H9 (cell line): ENCODE results near the gene ZNF513. TPM values are rescaled to one million over a fixed set of nuclear protein-coding genes. Genes with fewer than 3 reads are reported as not detected.

Experiments
- DNase-seq: peaks from one replicate; pipeline ENCODE4 v3.0.0-alpha.2; 2017
- H2AFZ ChIP-seq: one replicate; pipeline ENCODE4 v1.6.1; 2013; ENCODE audit warnings: mild to moderate bottlenecking, low read length, control low read depth, moderate library complexity
- H2AK5ac ChIP-seq: 2 replicates; pipeline ENCODE4 v1.6.1; 2013; ENCODE audit warnings: low read length, control low read depth, mixed read lengths; ENCODE audit not compliant: insufficient read length
- H2BK120ac ChIP-seq: one replicate; pipeline ENCODE4 v1.6.1; 2013; ENCODE audit warnings: low read depth, mild to moderate bottlenecking, low read length, control low read depth, inconsistent platforms; ENCODE audit not compliant: poor library complexity, severe bottlenecking
- H2BK12ac ChIP-seq: 2 replicates; pipeline ENCODE4 v1.6.1; 2013; ENCODE audit warnings: low read length, control low read depth, mixed read lengths, low read depth; ENCODE audit not compliant: insufficient read length
- H2BK15ac ChIP-seq: 2 replicates; pipeline ENCODE4 v1.6.1; 2013; ENCODE audit warnings: low read depth, low read length, control low read depth
- H2BK20ac ChIP-seq: one replicate; pipeline ENCODE4 v1.6.1; 2013; ENCODE audit warnings: low read depth, mild to moderate bottlenecking, low read length, control low read depth, inconsistent platforms; ENCODE audit not compliant: poor library complexity, severe bottlenecking
- H2BK5ac ChIP-seq: 2 replicates; pipeline ENCODE4 v1.6.1; 2013; ENCODE audit warnings: low read length, control low read depth, mixed read lengths; ENCODE audit not compliant: insufficient read length
- H3K14ac ChIP-seq: 2 replicates; pipeline ENCODE4 v1.6.1; 2013; ENCODE audit warnings: low read length, control low read depth; ENCODE audit not compliant: insufficient read depth
- H3K18ac ChIP-seq: 2 replicates; pipeline ENCODE4 v1.6.1; 2013; ENCODE audit warnings: low read depth, mild to moderate bottlenecking, mixed read lengths, low read length, control low read depth; ENCODE audit not compliant: insufficient read length
- H3K23ac ChIP-seq: 2 replicates; pipeline ENCODE4 v1.6.1; 2013; ENCODE audit warnings: low read length, control low read depth, mixed read lengths, low read depth; ENCODE audit not compliant: insufficient read length
- H3K23me2 ChIP-seq: 2 replicates; pipeline ENCODE4 v1.6.1; 2013; ENCODE audit warnings: low read depth, mild to moderate bottlenecking, mixed read lengths, low read length, control low read depth; ENCODE audit not compliant: insufficient read length, poor library complexity, severe bottlenecking
- H3K27ac ChIP-seq: 2 replicates; pipeline ENCODE4 v1.5.1; 2013; ENCODE audit warnings: low read length, control low read depth, mixed read lengths, low read depth; ENCODE audit not compliant: insufficient read length
- H3K27me3 ChIP-seq: 2 replicates; pipeline ENCODE4 v1.6.1; 2013; ENCODE audit warnings: low read length, control low read depth, inconsistent platforms; ENCODE audit not compliant: insufficient read depth
- H3K4ac ChIP-seq: 2 replicates; pipeline ENCODE4 v1.6.1; 2013; ENCODE audit warnings: low read depth, mild to moderate bottlenecking, control low read depth, inconsistent platforms, low read length, moderate library complexity
- H3K4me1 ChIP-seq: 2 replicates; pipeline ENCODE4 v1.6.1; 2013; ENCODE audit warnings: low read length, control low read depth, inconsistent platforms; ENCODE audit not compliant: insufficient read depth
- H3K4me2 ChIP-seq: 2 replicates; pipeline ENCODE4 v1.6.1; 2013; ENCODE audit warnings: low read length, control low read depth, mixed read lengths; ENCODE audit not compliant: insufficient read length, insufficient read depth
- H3K56ac ChIP-seq: 2 replicates; pipeline ENCODE4 v1.6.1; 2013; ENCODE audit warnings: low read depth, mild to moderate bottlenecking, mixed read lengths, low read length, control low read depth; ENCODE audit not compliant: insufficient read length
- H3K79me1 ChIP-seq: 2 replicates; pipeline ENCODE4 v1.6.1; 2013; ENCODE audit warnings: low read depth, mild to moderate bottlenecking, moderate library complexity, low read length, control low read depth, inconsistent platforms; ENCODE audit not compliant: insufficient read depth, poor library complexity, severe bottlenecking
- H3K79me2 ChIP-seq: 2 replicates; pipeline ENCODE4 v1.6.1; 2013; ENCODE audit warnings: low read length, control low read depth, inconsistent platforms; ENCODE audit not compliant: insufficient read depth
- H3K9ac ChIP-seq: 2 replicates; pipeline ENCODE4 v1.6.1; 2013; ENCODE audit warnings: low read length, control low read depth, mixed read lengths; ENCODE audit not compliant: insufficient read length; ENCODE audit errors: extremely low read depth
- H3K9me3 ChIP-seq: one replicate; pipeline ENCODE4 v1.6.1; 2013; ENCODE audit warnings: low read depth, low read length, inconsistent platforms; ENCODE audit not compliant: control insufficient read depth
- H3T11ph ChIP-seq: one replicate; pipeline ENCODE4 v1.6.1; 2013; ENCODE audit warnings: mild to moderate bottlenecking, low read length, control low read depth, inconsistent platforms
- H4K20me1 ChIP-seq: one replicate; pipeline ENCODE4 v1.6.1; 2013; ENCODE audit not compliant: control insufficient read depth, insufficient read length, insufficient read depth
- H4K5ac ChIP-seq: 2 replicates; pipeline ENCODE4 v1.6.1; 2013; ENCODE audit warnings: low read depth, mild to moderate bottlenecking, mixed read lengths, low read length, control low read depth; ENCODE audit not compliant: insufficient read length
- H4K8ac ChIP-seq: replicated peaks from 2 replicates; pipeline ENCODE4 v1.6.1; 2013; ENCODE audit warnings: low read length, control low read depth, mixed read lengths, low read depth; ENCODE audit not compliant: insufficient read length
- H4K91ac ChIP-seq: 2 replicates; pipeline ENCODE4 v1.6.1; 2013; ENCODE audit warnings: low read depth, mild to moderate bottlenecking, moderate library complexity, mixed read lengths, low read length, control low read depth; ENCODE audit not compliant: insufficient read length
- H3K27ac Mint-ChIP-seq, 3 experiments: 2 replicates in 2 of 3; 3 replicates in 1 of 3; pipeline ENCODE4 v1.8.0; 2020 to 2021; ENCODE audit warnings: mixed read lengths in 3 of 3, mild to moderate bottlenecking in 1 of 3, moderate library complexity in 1 of 3
- H3K27me3 Mint-ChIP-seq: 2 replicates; pipeline ENCODE4 v1.8.0; 2021; ENCODE audit warnings: low read depth, mild to moderate bottlenecking, moderate library complexity, mixed read lengths
- H3K36me3 Mint-ChIP-seq, 3 experiments: 2 replicates in 2 of 3; 3 replicates in 1 of 3; pipeline ENCODE4 v1.8.0; 2020 to 2021; ENCODE audit warnings: low read depth in 3 of 3, mixed read lengths in 3 of 3; ENCODE audit not compliant: insufficient read depth in 1 of 3
- H3K4me1 Mint-ChIP-seq, 2 experiments: 2 replicates each; pipeline ENCODE4 v1.8.0; 2020; ENCODE audit warnings: mixed read lengths in 2 of 2
- H3K4me3 Mint-ChIP-seq, 2 experiments: 2 replicates in 1 of 2; 3 replicates in 1 of 2; pipeline ENCODE4 v1.8.0; 2020 to 2021; ENCODE audit warnings: mild to moderate bottlenecking in 2 of 2, mixed read lengths in 2 of 2, moderate library complexity in 1 of 2
- H3K9me3 Mint-ChIP-seq, 2 experiments: 2 replicates in 1 of 2; 3 replicates in 1 of 2; pipeline ENCODE4 v1.8.0; 2020; ENCODE audit warnings: mild to moderate bottlenecking in 2 of 2, mixed read lengths in 2 of 2, moderate library complexity in 1 of 2
- CTCF ChIP-seq: fragments of 200-600 bp; sonication (generic); conservative IDR thresholded peaks from 3 replicates; pipeline ENCODE4 v1.8.0; 2021; ENCODE audit warnings: antibody characterized with exemption, mild to moderate bottlenecking
- WGBS: extraction: QIAGEN DNeasy Blood & Tissue Kit; methylation state at CpG from one replicate; pipeline ENCODE4 v1.1.7; 2013; ENCODE audit warnings: missing lambda C conversion rate, low lambda C conversion rate, mixed read lengths; ENCODE audit not compliant: insufficient read length; ENCODE audit errors: extremely low coverage; 5-methylcytosine and 5-hydroxymethylcytosine counted together
- total RNA-seq: library from RNA; stranded (reverse); gene quantifications from 2 replicates; pipeline ENCODE4 v1.2.1, GENCODE V29; 2021

ZNF513 gene
- total RNA-seq, 1 experiment from 2014 or later, result 26.5 TPM

- Histone ChIP-seq H3K4ac (no peak overlapping the region), H4K91ac (no peak overlapping the region), H2BK120ac (no peak overlapping the region), H3K79me2 (peaks cover 37% of the 10 kb centered on the region; the same call in 1 of the 2 replicates), H3K27me3 (no peaks in the 10 kb centered on the region), H3K56ac (no peak overlapping the region), H2AFZ (no peak overlapping the region), H2BK12ac (no peak overlapping the region), H3T11ph (no peak overlapping the region), H2AK5ac (no peak overlapping the region), H2BK5ac (no peak overlapping the region), H3K23ac (no peak overlapping the region), H4K20me1 (peaks cover 4% of the 10 kb centered on the region), H3K18ac (no peak overlapping the region), H2BK20ac (no peak overlapping the region), H3K9me3 (no peaks in the 10 kb centered on the region), H3K4me1 (peaks cover 2% of the 10 kb centered on the region; the same call in 1 of the 2 replicates), H3K14ac (no peak overlapping the region), H2BK15ac (no peak overlapping the region), H3K23me2 (no peaks in the 10 kb centered on the region), H3K9ac (no peak overlapping the region), H3K27ac (no peak overlapping the region), H4K8ac (no peak overlapping the region), H3K79me1 (peaks cover 4% of the 10 kb centered on the region), H4K5ac (no peak overlapping the region), H3K4me2 (no peak overlapping the region)
- peaks cover 12 to 16% of the 10 kb centered on the region in 2 experiments for H3K9me3 Mint-ChIP-seq
- no peak for DNase-seq
- WGBS, result no CpG with 5 or more reads among the region's 7 CpGs
- no peaks in the 10 kb centered on the region for H3K27me3 Mint-ChIP-seq
- H3K4me3 Mint-ChIP-seq, result peak overlapping the region; percentile 39 to 97; a peak in 4 of 5 replicates
- TF ChIP-seq CTCF, result no peak
- H3K36me3 Mint-ChIP-seq, result peaks cover 15 to 25% (median 22%) of the 10 kb centered on the region in 3 experiments
- H3K27ac Mint-ChIP-seq, result no peak overlapping the region
- H3K4me1 Mint-ChIP-seq, result peaks cover 16 to 43% of the 10 kb centered on the region in 2 experiments
Measured at GRCh38 chr2:27354597-27354927, 26.0 kb downstream of the ZNF513 start.
